K562 (cell line): ENCODE results near the gene ZNF629. TPM values are rescaled to one million over a fixed set of nuclear protein-coding genes. Genes with fewer than 3 reads are reported as not detected.

Source experiments
- ARID2 ChIP-seq: fragments of 450-650 bp; IDR thresholded peaks from 2 replicates; pipeline ENCODE4 v1.6.1; 2017; ENCODE audit warnings: antibody characterized with exemption, mild to moderate bottlenecking
- ATF7 ChIP-seq: fragments of 450-650 bp; IDR thresholded peaks from 2 replicates; pipeline ENCODE4 v1.7.1; 2014; ENCODE audit warnings: mild to moderate bottlenecking, moderate library complexity
- CBX8 ChIP-seq: fragments of 200-600 bp; sonication (generic); IDR thresholded peaks from 2 replicates; pipeline ENCODE4 v1.6.1; 2012; ENCODE audit warnings: borderline replicate concordance, mixed run types, low read depth, mild to moderate bottlenecking, moderate library complexity, mixed read lengths, low read length, control low read depth, inconsistent platforms; ENCODE audit not compliant: poor library complexity, severe bottlenecking; ENCODE audit errors: extremely low read depth
- CREM ChIP-seq: IDR thresholded peaks from 2 replicates; pipeline ENCODE4 v1.6.1; 2014; ENCODE audit warnings: antibody characterized with exemption, low read depth
- CXXC5 ChIP-seq: fragments of 250-450 bp; sonication (Bioruptor Pico); IDR thresholded peaks from 2 replicates; pipeline ENCODE4 v1.8.0; 2022; ENCODE audit warnings: inconsistent platforms, mild to moderate bottlenecking, moderate library complexity
- DLX4 ChIP-seq: fragments of 250-450 bp; sonication (Bioruptor Pico); IDR thresholded peaks from 2 replicates; pipeline ENCODE4 v1.6.1; 2021; ENCODE audit warnings: mild to moderate bottlenecking
- ETV6 ChIP-seq, 3 experiments: fragments of 150-350 bp in 1 of 3; sonication (generic) in 1 of 3; formaldehyde crosslinking in 1 of 3; IDR thresholded peaks; 2 replicates each; pipeline versions ENCODE4 v1.6.1 to v1.8.0; 2014 to 2022; ENCODE audit warnings: borderline replicate concordance in 2 of 3, low read depth in 2 of 3, antibody characterized with exemption in 1 of 3, low read length in 1 of 3, mild to moderate bottlenecking in 1 of 3, missing genetic modification reagents in 1 of 3
- FOXA1 ChIP-seq: fragments of 450-650 bp; IDR thresholded peaks from 2 replicates; pipeline ENCODE4 v1.6.1; 2016; ENCODE audit warnings: mild to moderate bottlenecking, borderline replicate concordance
- FUS ChIP-seq: fragments of 200-400 bp; formaldehyde crosslinking; optimal IDR thresholded peaks from 2 replicates; pipeline ENCODE3; 2017; ENCODE audit warnings: low read depth, low read length
- HNRNPH1 ChIP-seq: fragments of 200-400 bp; formaldehyde crosslinking; optimal IDR thresholded peaks from 2 replicates; pipeline ENCODE3; 2017; ENCODE audit warnings: low read depth, mild to moderate bottlenecking, low read length, moderate library complexity
- HNRNPUL1 ChIP-seq: fragments of 200-400 bp; formaldehyde crosslinking; IDR thresholded peaks from 2 replicates; pipeline ENCODE4 v1.6.1; 2017; ENCODE audit warnings: low read length
- KDM4B ChIP-seq, 2 experiments: fragments of 450-650 bp in 1 of 2; sonication (generic) in 1 of 2; IDR thresholded peaks; 2 replicates each; pipeline ENCODE4 v1.6.1; 2016 to 2017; ENCODE audit warnings: borderline replicate concordance in 2 of 2, antibody characterized with exemption in 1 of 2, low read depth in 1 of 2, mild to moderate bottlenecking in 1 of 2
- MIER1 ChIP-seq: fragments of 450-650 bp; IDR thresholded peaks from 2 replicates; pipeline ENCODE4 v1.6.1; 2016; ENCODE audit warnings: antibody characterized with exemption, mild to moderate bottlenecking, low read depth
- MLLT1 ChIP-seq, 2 experiments: fragments of 450-650 bp; IDR thresholded peaks; 2 replicates each; pipeline ENCODE4 v1.6.1; 2016
- NFATC3 ChIP-seq: fragments of 450-650 bp; IDR thresholded peaks from 2 replicates; pipeline ENCODE4 v1.6.1; 2017; ENCODE audit warnings: mild to moderate bottlenecking
- NFE2L1 ChIP-seq: fragments of 450-650 bp; IDR thresholded peaks from 2 replicates; pipeline ENCODE4 v1.6.1; 2016; ENCODE audit warnings: missing genetic modification characterization, low read depth, mild to moderate bottlenecking, missing compliant biosample characterization, moderate library complexity, borderline replicate concordance
- NONO ChIP-seq, 2 experiments: fragments of 200-400 bp in 1 of 2; fragments of 450-650 bp in 1 of 2; formaldehyde crosslinking in 1 of 2; IDR thresholded peaks; 2 replicates each; pipeline ENCODE4 v1.6.1; 2017; ENCODE audit warnings: low read depth in 2 of 2, mild to moderate bottlenecking in 2 of 2, moderate library complexity in 2 of 2, low read length in 1 of 2
- NR2C1 ChIP-seq, 2 experiments: fragments of 450-650 bp; IDR thresholded peaks; 2 replicates each; pipeline ENCODE4 v1.6.1; 2017; ENCODE audit warnings: mild to moderate bottlenecking in 2 of 2, antibody characterized with exemption in 1 of 2, inconsistent platforms in 1 of 2, missing compliant biosample characterization in 1 of 2, missing genetic modification characterization in 1 of 2
- PTRF ChIP-seq: fragments of 450-650 bp; IDR thresholded peaks from 2 replicates; pipeline ENCODE4 v1.6.1; 2016; ENCODE audit warnings: mild to moderate bottlenecking, missing genetic modification characterization, missing compliant biosample characterization
- THRAP3 ChIP-seq: fragments of 450-650 bp; IDR thresholded peaks from 2 replicates; pipeline ENCODE4 v1.6.1; 2016; ENCODE audit warnings: mild to moderate bottlenecking, inconsistent platforms, borderline replicate concordance
- ZNF133 ChIP-seq: fragments of 250-450 bp; sonication (Bioruptor Pico); IDR thresholded peaks from 2 replicates; pipeline ENCODE4 v1.4.0; 2020; ENCODE audit warnings: mild to moderate bottlenecking
- ZNF280A ChIP-seq: fragments of 450-650 bp; IDR thresholded peaks from 2 replicates; pipeline ENCODE4 v1.6.1; 2018; ENCODE audit warnings: mild to moderate bottlenecking, low read depth; ENCODE audit not compliant: partially characterized antibody
- polyA plus RNA-seq, 8 experiments: library from polyadenylated mRNA; depleted of rRNA in 4 of 8; stranded (reverse) in 5 of 8; unstranded in 3 of 8; fragments of >200 nt; fragmentation: Nextera tagmentation in 2 of 8; fragmentation: Illumina TruSeq in 1 of 8; extraction: Ambion mirVana in 2 of 8; extraction: Trizol in 1 of 8; gene quantifications; 2 replicates each; pipeline versions ENCODE4 v1.2.1 to v1.2.3, GENCODE V29; 2011 to 2014; ENCODE audit warnings: inconsistent platforms in 1 of 8, missing spikeins in 1 of 8
- total RNA-seq, 7 experiments: library from RNA; depleted of rRNA in 6 of 7; stranded (reverse); fragments of >200 nt in 6 of 7; fragmentation: Illumina TruSeq in 2 of 7; extraction: Trizol in 2 of 7; gene quantifications; 2 replicates each; pipeline versions ENCODE4 v1.2.1 to v1.2.3, GENCODE V29; 2011 to 2021; ENCODE audit warnings: low replicate concordance in 1 of 7

Gene ZNF629
- total and polyA plus RNA-seq, 9 of the 15 experiments (the other 6 are each of a cell fraction or from before 2014, with no cell fraction given): 0.44 to 18.8 (median 7.4) TPM

- no peak for TF ChIP-seq ZNF280A
- no peak for TF ChIP-seq DLX4
- no peak for TF ChIP-seq FUS
- 0 out of 2 replicates have a peak, but pooled peaks have one; percentile 29 for TF ChIP-seq CXXC5 (CRISPR knock-in tag)
- peak in 1 of 2 experiments; percentile 46; a peak in 1 of 4 replicates for TF ChIP-seq KDM4B (IDR thresholded peaks at IDR 0.05; ENCODE audit: borderline replicate concordance in 2 of 2, low read depth in 1 of 2)
- TF ChIP-seq CREM: no peak
- TF ChIP-seq ATF7: 0 out of 2 replicates have a peak, but pooled peaks have one; percentile 38
- TF ChIP-seq NFE2L1: no peak
- no peak for TF ChIP-seq HNRNPUL1
- TF ChIP-seq NONO (IDR thresholded peaks at IDR 0.05; ENCODE audit: low read depth in 2 of 2, low read length in 1 of 2): no peak
- peak in 1 of 2 experiments; percentile 70; a peak in 2 of 4 replicates for TF ChIP-seq MLLT1 (IDR thresholded peaks at IDR 0.05)
- no peak for TF ChIP-seq ETV6 (IDR thresholded peaks at IDR 0.05; ENCODE audit: borderline replicate concordance in 1 of 2, low read depth in 2 of 2, low read length in 1 of 2)
- no peak for TF ChIP-seq ETV6 (CRISPR knock-in tag; IDR thresholded peaks at IDR 0.05; ENCODE audit: borderline replicate concordance)
- TF ChIP-seq NFATC3: no peak
- no peak for TF ChIP-seq ZNF133 (CRISPR knock-in tag)
- TF ChIP-seq ARID2: no peak
- TF ChIP-seq CBX8: no peak
- no peak for TF ChIP-seq FOXA1
- TF ChIP-seq MIER1: peak; percentile 99
- no peak for TF ChIP-seq HNRNPH1
- TF ChIP-seq NR2C1 (IDR thresholded peaks at IDR 0.05): peak; percentile 74
- TF ChIP-seq NR2C1 (tag; IDR thresholded peaks at IDR 0.05): peak; percentile 78
- no peak for TF ChIP-seq PTRF (tag)
- TF ChIP-seq THRAP3: no peak
Measured at GRCh38 chr16:30778549-30779244, 8.3 kb downstream of the ZNF629 start (continued).
